HG02759 (cell line): ENCODE data around the gene ZDHHC20.

Source experiments
- ATAC-seq: cut with Tn5 transposase; IDR thresholded peaks from one replicate; pipeline ENCODE4 v1.9.1; 2021; ENCODE audit warnings: mild to moderate bottlenecking, moderate library complexity; ENCODE audit not compliant: unreplicated experiment

The ZDHHC20 gene

GRCh38 chr13:21458813-21459701, at the start of gene ZDHHC20:
ZDHHC20 (minus strand) TSS chr13:21459303; CDS start chr13:21459171, 132 bp downstream.
- ATAC-seq, result peak; percentile 92

GRCh38 chr13:21504379-21504778, 45.3 kb upstream of the ZDHHC20 start:
- no peak for ATAC-seq

GRCh38 chr13:21501686-21502085, 42.6 kb upstream of the ZDHHC20 start:
- ATAC-seq, result no peak

DNA sequence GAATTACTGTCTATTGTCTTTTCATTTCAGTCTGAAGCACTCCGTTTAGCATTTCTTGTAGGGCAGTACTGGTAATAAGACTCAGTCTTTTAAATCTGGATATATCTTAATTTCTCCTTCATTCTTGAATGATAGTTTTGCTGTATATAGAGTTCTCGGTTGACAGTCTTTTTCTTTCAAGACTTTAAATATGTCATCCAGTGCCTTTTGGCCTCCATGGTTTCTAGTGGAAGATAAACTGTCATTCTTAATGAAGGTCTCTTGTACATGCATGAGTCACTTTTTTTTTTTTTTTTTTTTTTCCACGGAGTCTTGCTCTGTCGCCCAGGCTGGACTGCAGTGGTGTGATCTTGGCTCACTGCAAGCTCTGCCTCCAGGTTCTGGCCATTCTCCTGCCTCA, 27.2 kb upstream of the ZDHHC20 start:
- no peak for ATAC-seq

GRCh38 chr13:21483748-21484147, 24.6 kb upstream of the ZDHHC20 start:
- no peak for ATAC-seq

- no peak for ATAC-seq
These were observed 22.3 kb upstream of the ZDHHC20 start for GRCh38 chr13:21481359-21481758.

- no peak for ATAC-seq
These were observed 20.0 kb upstream of the ZDHHC20 start for GRCh38 chr13:21478881-21479808.

DNA sequence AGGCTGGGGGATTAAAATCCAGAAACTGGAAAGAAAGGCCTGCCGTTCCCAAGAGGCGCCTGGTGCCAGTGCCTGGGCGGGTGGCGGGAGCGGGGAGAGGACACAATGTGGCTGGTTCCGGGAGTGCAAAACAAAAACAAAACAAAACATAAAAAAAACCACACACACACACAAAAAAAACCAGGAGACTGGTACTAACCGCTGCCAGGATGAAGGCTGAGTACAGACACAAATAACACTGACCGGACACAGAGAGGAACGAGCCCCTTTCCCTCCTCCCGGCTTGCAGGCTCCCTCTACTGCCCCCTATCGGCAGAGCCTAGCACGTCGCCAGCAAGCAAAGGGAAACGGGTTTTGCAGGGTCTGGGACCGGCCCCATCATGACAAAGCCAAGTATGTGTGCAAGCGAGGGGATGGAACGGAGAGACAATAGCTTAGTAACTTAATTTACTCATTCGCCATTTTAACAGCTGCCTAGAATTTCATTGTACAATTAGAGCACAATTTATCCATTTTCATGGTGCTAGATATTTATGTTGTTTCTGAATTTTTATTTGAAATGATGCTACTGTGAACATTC, 17.9 kb upstream of the ZDHHC20 start:
- peak; percentile 90 for ATAC-seq

GRCh38 chr13:21475115-21475514, 16.0 kb upstream of the ZDHHC20 start:
- no peak for ATAC-seq

- ATAC-seq, result no peak
These were observed 11.7 kb upstream of the ZDHHC20 start for GRCh38 chr13:21470785-21471184.

DNA sequence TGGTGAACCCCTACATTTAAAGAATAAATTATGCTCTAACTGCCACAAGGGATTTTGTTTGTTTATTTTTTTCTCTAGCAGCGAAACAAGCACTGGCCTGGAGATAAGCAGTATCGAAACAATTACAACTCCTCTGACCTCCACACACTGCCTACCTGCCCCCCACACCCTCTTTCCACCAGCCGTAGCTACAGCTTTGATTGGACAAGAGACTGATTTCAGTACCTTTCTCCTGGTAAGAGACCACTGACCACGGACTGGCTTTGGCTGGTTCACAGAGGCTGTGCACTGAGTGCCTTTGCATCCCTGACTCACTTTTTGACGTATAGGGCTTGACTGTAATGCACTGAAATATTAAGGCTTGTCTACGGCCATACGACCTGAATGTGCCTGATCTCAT, 7.4 kb upstream of the ZDHHC20 start:
- no peak for ATAC-seq

- ATAC-seq, result no peak
These were observed 6.6 kb upstream of the ZDHHC20 start for GRCh38 chr13:21465710-21466160.

GRCh38 chr13:21463424-21463823, 4.3 kb upstream of the ZDHHC20 start:
- no peak for ATAC-seq

GRCh38 chr13:21461131-21461530, 2.0 kb upstream of the ZDHHC20 start:
- ATAC-seq, result no peak

- ATAC-seq, result peak; percentile 33
These were observed 671 bp downstream of the ZDHHC20 start for GRCh38 chr13:21458451-21458812.

DNA sequence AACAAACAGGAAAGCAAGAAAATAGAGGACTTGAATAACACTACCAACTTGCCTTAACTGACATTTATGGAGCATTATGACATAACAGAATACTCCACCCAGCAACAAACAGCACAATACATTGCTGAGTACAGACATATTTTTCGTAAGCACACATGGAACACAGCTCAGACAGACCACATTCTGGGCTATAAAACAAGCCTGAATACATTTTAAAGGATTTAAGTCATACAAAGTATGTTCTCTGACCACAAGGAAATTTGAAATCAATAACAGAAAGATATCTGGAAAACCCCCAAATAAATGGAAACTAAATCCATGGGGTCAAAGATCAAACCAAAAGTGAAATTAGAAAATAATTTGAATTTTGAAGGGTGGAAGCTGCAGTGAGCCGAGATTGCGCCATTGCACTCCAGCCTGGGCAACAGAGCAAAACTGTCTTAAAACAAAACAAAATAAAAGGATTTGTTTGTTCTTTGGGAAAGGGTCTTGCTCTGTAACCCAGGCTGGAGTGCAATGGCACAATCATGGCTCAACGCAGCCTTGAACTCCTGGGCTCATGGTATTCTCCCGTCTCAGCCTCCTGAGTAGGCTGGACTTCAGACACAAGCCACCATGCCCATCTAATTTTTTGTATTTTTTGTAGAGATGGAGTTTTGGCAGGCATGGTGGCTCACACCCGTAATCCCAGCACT, 5.6 kb downstream of the ZDHHC20 start:
- ATAC-seq, result no peak

DNA sequence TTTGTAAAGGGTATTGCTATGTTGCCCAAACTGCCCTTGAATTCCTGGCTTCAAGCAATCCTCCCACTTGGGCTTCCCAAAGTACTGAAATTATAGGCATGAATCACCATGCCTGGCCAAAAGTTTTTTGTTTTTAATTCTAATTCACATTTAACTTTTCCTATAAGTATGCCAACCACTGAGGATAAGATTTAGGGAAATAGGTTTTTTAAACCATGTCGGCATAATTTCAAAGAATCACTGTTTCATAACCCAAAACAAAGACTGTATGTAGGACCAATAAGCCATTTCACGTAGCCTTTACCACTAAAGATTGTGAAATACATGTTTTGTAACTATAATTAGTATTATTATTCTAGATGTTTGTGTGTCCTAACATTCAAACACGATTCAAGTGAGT, 8.2 kb downstream of the ZDHHC20 start:
- no peak for ATAC-seq

DNA sequence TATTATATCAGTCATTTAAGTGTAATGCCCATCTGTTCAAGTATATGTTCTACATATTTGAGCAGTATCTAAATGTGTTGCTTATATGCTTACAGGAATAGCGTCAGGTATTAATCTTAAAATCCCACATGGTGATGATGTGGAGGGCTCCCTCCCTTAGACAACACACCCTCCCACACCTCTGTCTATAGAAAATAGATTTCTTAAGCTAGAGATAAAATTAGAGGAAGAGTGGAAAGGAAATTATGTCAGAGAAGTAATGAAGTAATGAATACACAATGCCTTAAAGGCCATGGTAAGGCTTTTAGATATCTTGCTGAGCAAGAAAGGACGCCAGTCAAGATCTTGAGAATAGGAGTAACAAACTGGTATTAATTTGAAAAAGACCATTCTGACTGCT, 12.4 kb downstream of the ZDHHC20 start:
- ATAC-seq, result no peak

GRCh38 chr13:21445759-21446158, 13.3 kb downstream of the ZDHHC20 start:
- ATAC-seq, result no peak

DNA sequence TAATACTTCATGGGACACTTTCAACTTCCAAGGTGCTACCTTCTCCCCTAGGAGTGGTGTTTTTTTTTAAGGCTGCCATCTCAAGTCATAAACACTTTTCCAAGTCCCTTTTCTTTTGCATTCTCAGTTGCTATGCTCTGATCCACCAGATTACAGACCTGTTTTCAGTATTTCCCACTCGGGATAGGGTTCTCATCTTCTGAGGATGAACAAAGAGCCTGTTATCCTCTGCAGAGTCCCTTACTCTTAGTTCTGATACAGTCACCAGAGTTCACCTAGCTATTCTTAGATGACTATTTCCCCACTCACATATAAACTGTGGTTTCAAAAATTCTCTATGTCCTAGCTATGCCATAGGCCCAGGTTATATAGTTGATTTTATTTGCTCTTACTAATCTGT, 15.9 kb downstream of the ZDHHC20 start:
- ATAC-seq, result no peak

DNA sequence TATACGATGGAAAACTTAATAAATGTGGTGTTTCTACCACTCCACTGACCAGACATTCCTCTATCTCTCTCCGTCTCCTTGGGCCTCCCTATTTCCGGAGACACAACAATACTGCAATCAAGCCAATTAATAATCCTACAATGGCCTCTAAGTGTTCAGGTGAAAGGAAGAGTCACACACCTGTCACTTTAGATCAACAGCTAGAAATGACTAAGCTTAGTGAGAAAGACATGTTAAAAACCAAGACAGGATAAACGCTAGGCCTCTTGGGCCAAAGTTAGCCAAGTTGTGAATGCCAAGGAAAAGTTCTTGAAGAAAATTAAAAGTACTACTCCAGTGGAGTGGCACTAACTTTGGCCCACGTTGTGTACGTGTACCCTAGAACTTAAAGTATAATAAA, 22.5 kb downstream of the ZDHHC20 start:
- no peak for ATAC-seq
